Trophoblast cell (in vitro differentiated cells and primary cell): Measurements from ENCODE around the gene TET2.

Source experiments
- DNase-seq, 2 donors: peaks; one replicate each; pipeline ENCODE4 v3.0.0-alpha.2; 2016
- H2AFZ ChIP-seq: 2 replicates; pipeline ENCODE4 v1.6.1; 2013; ENCODE audit warnings: low read length, moderate library complexity, mild to moderate bottlenecking; ENCODE audit not compliant: insufficient read depth, poor library complexity
- H2AK5ac ChIP-seq: 2 replicates; pipeline ENCODE4 v1.6.1; 2013; ENCODE audit warnings: mild to moderate bottlenecking, low read length
- H2BK120ac ChIP-seq: 2 replicates; pipeline ENCODE4 v1.6.1; 2013; ENCODE audit warnings: low read length, mild to moderate bottlenecking, moderate library complexity; ENCODE audit not compliant: insufficient read depth, poor library complexity
- H2BK12ac ChIP-seq: 2 replicates; pipeline ENCODE4 v1.6.1; 2013; ENCODE audit warnings: mild to moderate bottlenecking, low read length, moderate library complexity
- H2BK5ac ChIP-seq: 2 replicates; pipeline ENCODE4 v1.6.1; 2013; ENCODE audit warnings: low read length, low read depth, moderate library complexity, mild to moderate bottlenecking; ENCODE audit not compliant: poor library complexity
- H3K14ac ChIP-seq: 2 replicates; pipeline ENCODE4 v1.6.1; 2013; ENCODE audit warnings: mild to moderate bottlenecking, low read length
- H3K18ac ChIP-seq: 2 replicates; pipeline ENCODE4 v1.6.1; 2013; ENCODE audit warnings: mild to moderate bottlenecking, low read length
- H3K23ac ChIP-seq: 2 replicates; pipeline ENCODE4 v1.6.1; 2013; ENCODE audit warnings: low read length
- H3K27ac ChIP-seq: 2 replicates; pipeline ENCODE4 v1.5.1; 2013; ENCODE audit warnings: low read depth, mild to moderate bottlenecking, inconsistent platforms, low read length, moderate library complexity
- H3K27me3 ChIP-seq: 2 replicates; pipeline ENCODE4 v1.6.1; 2013; ENCODE audit warnings: inconsistent platforms, mild to moderate bottlenecking, low read length, moderate library complexity; ENCODE audit not compliant: insufficient read depth
- H3K36me3 ChIP-seq, 2 experiments: 1 replicate in 1 of 2; 2 replicates in 1 of 2; pipeline ENCODE4 v1.6.1; 2013; ENCODE audit warnings: low read length in 2 of 2, mild to moderate bottlenecking in 2 of 2, moderate library complexity in 1 of 2; ENCODE audit not compliant: insufficient read depth in 2 of 2, control insufficient read depth in 1 of 2
- H3K4ac ChIP-seq: 2 replicates; pipeline ENCODE4 v1.6.1; 2013; ENCODE audit warnings: low read depth, mild to moderate bottlenecking, low read length, moderate library complexity
- H3K4me1 ChIP-seq, 2 experiments: 1 replicate in 1 of 2; 2 replicates in 1 of 2; pipeline ENCODE4 v1.6.1; 2013; ENCODE audit warnings: low read length in 2 of 2, mild to moderate bottlenecking in 2 of 2, moderate library complexity in 1 of 2; ENCODE audit not compliant: insufficient read depth in 2 of 2, control insufficient read depth in 1 of 2
- H3K4me2 ChIP-seq: 2 replicates; pipeline ENCODE4 v1.6.1; 2013; ENCODE audit warnings: inconsistent platforms, mild to moderate bottlenecking, low read length, moderate library complexity
- H3K4me3 ChIP-seq: 2 replicates; pipeline ENCODE4 v1.5.1; 2013; ENCODE audit warnings: mild to moderate bottlenecking, low read depth, low read length, inconsistent platforms
- H3K79me1 ChIP-seq: one replicate; pipeline ENCODE4 v1.6.1; 2013; ENCODE audit warnings: low read length
- H3K79me2 ChIP-seq: 2 replicates; pipeline ENCODE4 v1.6.1; 2013; ENCODE audit warnings: low read length, mild to moderate bottlenecking; ENCODE audit not compliant: control insufficient read depth, insufficient read depth, poor library complexity
- H3K9ac ChIP-seq: 2 replicates; pipeline ENCODE4 v1.6.1; 2013; ENCODE audit warnings: mild to moderate bottlenecking, low read length
- H3K9me3 ChIP-seq: 2 replicates; pipeline ENCODE4 v1.6.1; 2013; ENCODE audit warnings: low read depth, mild to moderate bottlenecking, control low read depth, inconsistent platforms, low read length; ENCODE audit not compliant: insufficient read depth
- H4K12ac ChIP-seq: 2 replicates; pipeline ENCODE4 v1.6.1; 2013; ENCODE audit warnings: low read depth, mild to moderate bottlenecking, low read length, moderate library complexity
- H4K8ac ChIP-seq: 2 replicates; pipeline ENCODE4 v1.6.1; 2013; ENCODE audit warnings: low read depth, mild to moderate bottlenecking, low read length, moderate library complexity
- H4K91ac ChIP-seq: one replicate; pipeline ENCODE4 v1.6.1; 2013; ENCODE audit warnings: low read depth, mild to moderate bottlenecking, low read length, moderate library complexity
- WGBS: extraction: QIAGEN DNeasy Blood & Tissue Kit; methylation state at CpG from one replicate; pipeline ENCODE4 v1.1.7; 2013; ENCODE audit warnings: missing lambda C conversion rate; ENCODE audit not compliant: insufficient read length, insufficient coverage; ENCODE audit errors: extremely low coverage; 5-methylcytosine and 5-hydroxymethylcytosine counted together

The TET2 gene

DNA sequence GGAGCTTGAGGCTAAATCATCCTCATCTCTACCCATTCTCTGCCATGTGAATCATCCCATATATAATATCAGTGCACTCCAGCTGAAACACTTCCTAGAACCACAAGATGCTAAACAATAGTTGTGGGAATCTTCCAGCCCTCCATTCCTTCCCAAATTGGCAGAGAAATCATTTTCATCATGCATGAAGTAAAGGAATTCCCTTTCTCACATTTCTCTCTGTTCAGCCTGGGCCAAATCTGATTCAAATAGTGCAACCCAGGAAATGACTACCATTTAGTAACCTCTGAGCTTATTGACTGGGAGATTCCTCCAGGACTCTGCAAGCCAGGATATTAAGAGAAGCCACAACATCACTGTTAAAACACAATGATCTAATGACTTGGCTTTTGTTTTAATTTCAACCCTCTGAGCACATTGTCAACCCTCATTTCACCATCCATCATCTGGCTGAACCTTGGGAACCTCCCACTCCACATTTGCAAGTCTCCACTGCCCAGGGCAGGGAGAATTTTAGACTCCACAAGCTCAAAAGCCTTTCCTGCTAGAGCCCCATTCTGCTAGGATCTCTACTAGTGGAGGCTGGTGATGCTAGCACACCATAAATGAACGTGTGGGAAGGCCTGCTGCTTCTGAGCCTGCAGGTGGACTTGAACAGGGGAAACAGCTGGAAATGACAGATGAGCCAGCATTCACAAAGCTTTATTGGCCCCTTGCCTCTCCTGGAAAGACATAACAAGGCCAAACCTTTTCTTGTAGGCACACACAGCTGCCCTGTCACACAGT lies 133.9 kb downstream of the TET2 start:
- Histone ChIP-seq H3K9ac (no peak overlapping the region), H3K4ac (no peak overlapping the region), H2BK5ac (no peak overlapping the region), H2BK120ac (no peak overlapping the region), H3K4me3 (no peak overlapping the region), H3K4me1 (no peaks in the 10 kb centered on the region), H3K23ac (no peak overlapping the region), H3K36me3 (peaks cover 5 to 11% of the 10 kb centered on the region in 2 experiments), H2BK12ac (no peak overlapping the region), H3K27ac (no peak overlapping the region), H4K12ac (no peak overlapping the region), H2AK5ac (no peak overlapping the region), H3K79me1 (no peaks in the 10 kb centered on the region), H3K14ac (no peak overlapping the region), H3K9me3 (no peaks in the 10 kb centered on the region), H2AFZ (no peak overlapping the region), H3K79me2 (no peaks in the 10 kb centered on the region), H4K8ac (no peak overlapping the region), H3K27me3 (no peaks in the 10 kb centered on the region), H3K4me2 (no peak overlapping the region), H4K91ac (no peak overlapping the region), H3K18ac (no peak overlapping the region)
- no CpG with 5 or more reads among the region's 1 CpG for WGBS
- no peak for DNase-seq

- H3K23ac ChIP-seq: no peak overlapping the region
- H2AFZ ChIP-seq: no peak overlapping the region
- no CpG with 5 or more reads among the region's 5 CpGs for WGBS
- H3K4me1 ChIP-seq: no peaks in the 10 kb centered on the region
- H3K27ac ChIP-seq: no peak overlapping the region
- H3K79me2 ChIP-seq: no peaks in the 10 kb centered on the region
- no peak overlapping the region for H2BK12ac ChIP-seq
- H4K8ac ChIP-seq: no peak overlapping the region
- H3K4me3 ChIP-seq: no peak overlapping the region
- no peak overlapping the region for H3K4ac ChIP-seq
- H3K79me1 ChIP-seq: no peaks in the 10 kb centered on the region
- DNase-seq: no peak
- H3K18ac ChIP-seq: no peak overlapping the region
- no peak overlapping the region for H3K4me2 ChIP-seq
- no peak overlapping the region for H3K9ac ChIP-seq
- peaks cover 2 to 5% of the 10 kb centered on the region in 2 experiments for H3K36me3 ChIP-seq
- no peaks in the 10 kb centered on the region for H3K9me3 ChIP-seq
- H2AK5ac ChIP-seq: no peak overlapping the region
- no peaks in the 10 kb centered on the region for H3K27me3 ChIP-seq
- H3K14ac ChIP-seq: no peak overlapping the region
- H2BK5ac ChIP-seq: no peak overlapping the region
- H4K12ac ChIP-seq: no peak overlapping the region
- H2BK120ac ChIP-seq: no peak overlapping the region
- no peak overlapping the region for H4K91ac ChIP-seq
These were observed 134.4 kb downstream of the TET2 start for GRCh38 chr4:105281124-105281415.

DNA sequence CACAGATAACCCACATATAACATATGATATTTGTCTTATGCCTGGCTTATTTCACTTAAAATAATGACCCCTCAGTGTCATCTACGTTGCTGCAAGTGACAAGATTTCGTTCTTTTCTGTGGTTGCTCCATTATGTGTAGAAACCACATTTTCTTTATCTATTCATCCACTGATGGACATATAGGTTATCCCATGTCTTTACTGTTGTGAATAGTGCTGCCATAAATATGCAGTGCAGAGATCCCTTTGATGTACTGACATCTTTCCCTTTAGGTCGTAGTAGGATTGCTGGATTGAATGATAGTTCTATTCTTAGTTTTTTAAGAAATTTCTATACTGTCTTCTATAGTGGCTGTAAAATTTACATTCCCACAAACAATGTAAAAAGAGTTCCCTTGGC lies 135.8 kb downstream of the TET2 start:
- no peaks in the 10 kb centered on the region for H3K79me2 ChIP-seq
- no peak overlapping the region for H4K12ac ChIP-seq
- no peaks in the 10 kb centered on the region for H3K27me3 ChIP-seq
- H3K9ac ChIP-seq: no peak overlapping the region
- H3K79me1 ChIP-seq: no peaks in the 10 kb centered on the region
- no peak overlapping the region for H4K91ac ChIP-seq
- H3K9me3 ChIP-seq: no peaks in the 10 kb centered on the region
- no peak overlapping the region for H2BK12ac ChIP-seq
- DNase-seq: no peak
- no peak overlapping the region for H3K4me3 ChIP-seq
- H3K18ac ChIP-seq: no peak overlapping the region
- no peaks in the 10 kb centered on the region for H3K36me3 ChIP-seq
- H3K23ac ChIP-seq: no peak overlapping the region
- H2AK5ac ChIP-seq: no peak overlapping the region
- no peak overlapping the region for H2BK5ac ChIP-seq
- H2AFZ ChIP-seq: no peak overlapping the region
- no peak overlapping the region for H3K14ac ChIP-seq
- no peak overlapping the region for H3K27ac ChIP-seq
- H2BK120ac ChIP-seq: no peak overlapping the region
- H4K8ac ChIP-seq: no peak overlapping the region
- no peaks in the 10 kb centered on the region for H3K4me1 ChIP-seq
- H3K4me2 ChIP-seq: no peak overlapping the region
- H3K4ac ChIP-seq: no peak overlapping the region
- WGBS: no CpG with 5 or more reads among the region's 3 CpGs

DNA sequence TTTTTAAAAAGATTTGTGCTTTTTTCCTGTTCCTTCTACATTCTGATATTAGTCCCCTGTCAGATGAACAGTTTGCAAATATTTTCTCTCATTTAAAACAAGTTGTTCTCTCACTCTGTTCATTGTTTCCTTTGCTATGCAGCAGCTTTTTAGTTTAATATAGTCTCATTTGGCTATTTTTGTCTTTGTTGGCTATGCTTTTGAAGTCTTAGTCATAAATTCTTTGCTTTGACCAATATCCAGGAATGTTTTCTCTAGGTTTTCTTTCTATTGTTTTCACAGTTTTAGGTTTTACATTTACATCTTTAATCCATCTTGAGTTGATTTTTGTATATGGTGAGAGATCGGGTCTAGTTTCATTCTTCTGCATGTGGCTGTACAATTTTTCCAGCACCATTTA lies 136.8 kb downstream of the TET2 start:
- H3K27ac ChIP-seq: no peak overlapping the region
- no peak overlapping the region for H3K14ac ChIP-seq
- H3K4ac ChIP-seq: no peak overlapping the region
- H4K8ac ChIP-seq: no peak overlapping the region
- H3K18ac ChIP-seq: no peak overlapping the region
- DNase-seq: no peak
- H3K4me2 ChIP-seq: no peak overlapping the region
- no peak overlapping the region for H3K23ac ChIP-seq
- no peak overlapping the region for H2AFZ ChIP-seq
- no peak overlapping the region for H2BK12ac ChIP-seq
- H3K79me2 ChIP-seq: no peaks in the 10 kb centered on the region
- H2BK5ac ChIP-seq: no peak overlapping the region
- H3K4me1 ChIP-seq: no peaks in the 10 kb centered on the region
- H3K4me3 ChIP-seq: no peak overlapping the region
- no peaks in the 10 kb centered on the region for H3K9me3 ChIP-seq
- no peak overlapping the region for H2AK5ac ChIP-seq
- H3K27me3 ChIP-seq: no peaks in the 10 kb centered on the region
- no peak overlapping the region for H3K9ac ChIP-seq
- no peaks in the 10 kb centered on the region for H3K36me3 ChIP-seq
- WGBS: no CpG with 5 or more reads among the region's 1 CpG
- no peaks in the 10 kb centered on the region for H3K79me1 ChIP-seq
- no peak overlapping the region for H4K91ac ChIP-seq
- no peak overlapping the region for H4K12ac ChIP-seq
- H2BK120ac ChIP-seq: no peak overlapping the region
